ENCODE measurements around the gene QPCTL. TPM values are rescaled to one million over a fixed set of nuclear protein-coding genes. Genes with fewer than 3 reads are reported as not detected.
A peak's percentile ranks its signal among the peaks of the same experiment; 100 is the strongest.

QPCTL gene
- total and polyA plus RNA-seq, 2 of the 13 experiments (the other 11 are each of a cell fraction or from before 2014, with no cell fraction given) = 16.0 to 19.1 TPM

DNA sequence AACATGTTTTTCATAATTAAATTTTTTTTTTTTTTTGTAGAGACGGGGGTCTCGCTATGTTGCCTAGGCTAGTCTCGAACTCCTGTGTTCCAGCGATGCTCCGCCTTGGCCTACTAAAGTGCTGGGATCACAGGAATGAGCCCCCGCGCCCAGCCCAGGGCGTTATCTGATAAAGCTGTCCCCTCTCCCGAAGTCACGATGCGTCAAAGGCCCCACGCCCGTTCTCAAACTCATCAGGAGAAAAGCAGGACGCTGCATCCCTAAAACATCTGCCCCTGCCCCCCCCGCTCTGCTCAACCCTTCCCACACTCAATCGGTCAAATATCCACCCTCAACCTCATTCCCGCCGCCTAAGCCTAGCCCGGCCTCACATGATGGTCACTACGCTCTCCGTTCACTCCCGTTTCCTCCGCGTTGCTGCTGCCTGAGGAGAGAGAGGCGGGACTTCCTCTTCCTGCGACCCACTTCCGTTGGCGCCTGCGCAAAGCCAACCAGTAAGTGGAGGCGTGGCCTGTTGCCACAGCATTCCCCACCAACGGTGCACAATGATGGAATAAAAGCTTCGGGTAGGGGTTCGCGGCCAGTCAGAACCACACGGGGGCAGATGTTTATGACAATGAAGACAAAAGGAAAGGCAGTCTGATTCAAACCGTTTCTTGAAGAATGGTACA is 815 bp upstream of the QPCTL start, which contains the start of gene SNRPD2 (continued):
- TF ChIP-seq TERF1 (CRISPR knock-in tag; IDR thresholded peaks at IDR 0.05) = no peak
- peak; percentile 54; the same call in 1 of the 2 replicates for TF ChIP-seq ZNF337 (CRISPR knock-in tag; IDR thresholded peaks at IDR 0.05; ENCODE audit: borderline replicate concordance, low read depth)
- TF ChIP-seq, protein P1, sequence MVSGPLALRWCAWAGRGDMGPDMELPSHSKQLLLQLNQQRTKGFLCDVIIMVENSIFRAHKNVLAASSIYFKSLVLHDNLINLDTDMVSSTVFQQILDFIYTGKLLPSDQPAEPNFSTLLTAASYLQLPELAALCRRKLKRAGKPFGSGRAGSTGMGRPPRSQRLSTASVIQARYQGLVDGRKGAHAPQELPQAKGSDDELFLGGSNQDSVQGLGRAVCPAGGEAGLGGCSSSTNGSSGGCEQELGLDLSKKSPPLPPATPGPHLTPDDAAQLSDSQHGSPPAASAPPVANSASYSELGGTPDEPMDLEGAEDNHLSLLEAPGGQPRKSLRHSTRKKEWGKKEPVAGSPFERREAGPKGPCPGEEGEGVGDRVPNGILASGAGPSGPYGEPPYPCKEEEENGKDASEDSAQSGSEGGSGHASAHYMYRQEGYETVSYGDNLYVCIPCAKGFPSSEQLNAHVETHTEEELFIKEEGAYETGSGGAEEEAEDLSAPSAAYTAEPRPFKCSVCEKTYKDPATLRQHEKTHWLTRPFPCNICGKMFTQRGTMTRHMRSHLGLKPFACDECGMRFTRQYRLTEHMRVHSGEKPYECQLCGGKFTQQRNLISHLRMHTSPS (CRISPR knock-in tag; IDR thresholded peaks at IDR 0.05; ENCODE audit: low read depth) = no peak
- peak; percentile 55; the same call in 1 of the 2 replicates for TF ChIP-seq SPEN (CRISPR knock-in tag; IDR thresholded peaks at IDR 0.05; ENCODE audit: low read depth)
- TF ChIP-seq ZNF687 (CRISPR knock-in tag; IDR thresholded peaks at IDR 0.05) = peak; percentile 73
- TF ChIP-seq ZZZ3 (CRISPR knock-in tag; IDR thresholded peaks at IDR 0.05; ENCODE audit: borderline replicate concordance) = peak; percentile 51; the same call in 1 of the 2 replicates
- 0 out of 2 replicates have a peak, but pooled peaks have one; percentile 73 for TF ChIP-seq TGIF2 (CRISPR knock-in tag; IDR thresholded peaks at IDR 0.05)
- peak; percentile 95 for TF ChIP-seq GABPB1 (CRISPR knock-in tag; IDR thresholded peaks at IDR 0.05)
- peak; percentile 89 for TF ChIP-seq SIN3B (IDR thresholded peaks at IDR 0.05; ENCODE audit: low read length)
- TF ChIP-seq CC2D1A (CRISPR knock-in tag; IDR thresholded peaks at IDR 0.05) = 0 out of 2 replicates have a peak, but pooled peaks have one; percentile 53
- peak; percentile 91; the same call in 1 of the 2 replicates for TF ChIP-seq ZNF501 (CRISPR knock-in tag; IDR thresholded peaks at IDR 0.05)
- no peak for TF ChIP-seq MED1 (CRISPR knock-in tag; IDR thresholded peaks at IDR 0.05)
- peak; percentile 33; the same call in 1 of the 2 replicates for TF ChIP-seq NR2C2 (CRISPR knock-in tag; IDR thresholded peaks at IDR 0.05; ENCODE audit: borderline replicate concordance)
- TF ChIP-seq MNT (IDR thresholded peaks at IDR 0.05) = peak; percentile 41; the same call in 1 of the 2 replicates
- no peak for TF ChIP-seq MAFK (conservative IDR thresholded peaks at IDR 0.05 in 1 of 2, IDR thresholded peaks at IDR 0.05 in 1 of 2; ENCODE audit: low read length in 2 of 2)
- TF ChIP-seq IRX3 (CRISPR knock-in tag; IDR thresholded peaks at IDR 0.05; ENCODE audit: borderline replicate concordance, low read depth) = peak; percentile 25; the same call in 1 of the 2 replicates
- no peak for TF ChIP-seq SYNCRIP (IDR thresholded peaks at IDR 0.05; ENCODE audit: insufficient read depth, low read depth, low read length)
- no peak for TF ChIP-seq SP5 (CRISPR knock-in tag; IDR thresholded peaks at IDR 0.05; ENCODE audit: borderline replicate concordance, low read depth)
- TF ChIP-seq ZFP36L1 (CRISPR knock-in tag; IDR thresholded peaks at IDR 0.05) = peak; percentile 86; the same call in 1 of the 2 replicates
- TF ChIP-seq NR1H2 (CRISPR knock-in tag; IDR thresholded peaks at IDR 0.05; ENCODE audit: borderline replicate concordance, low read depth) = no peak
